NCI-H1417 (cell line): Measurements from ENCODE around the gene BACH1.
"Not testable (repeated sequence)": the region's sequence is repeated elsewhere in the genome, so short reads cannot be mapped to it uniquely, and the experiment has no call there.

Experiments used
- DNase-seq, 3 experiments: peaks; one replicate each; lab custom pipeline; 2025; lab: John Stamatoyannopoulos, UW

BACH1 gene

GRCh38 chr21:29346771-29347170 lies 48.0 kb downstream of the BACH1 start:
- no peak for DNase-seq

- no peak for DNase-seq
Observed at GRCh38 chr21:29347274-29347681, 48.6 kb downstream of the BACH1 start.

GRCh38 chr21:29349702-29350101 lies 51.0 kb downstream of the BACH1 start:
- peak in 2 of 3 experiments; percentile 36 to 84 for DNase-seq

- no peak for DNase-seq
Observed at GRCh38 chr21:29350246-29350779, 51.6 kb downstream of the BACH1 start.

- DNase-seq: no peak
Observed at GRCh38 chr21:29351691-29352090, 53.0 kb downstream of the BACH1 start.

- DNase-seq: not testable (repeated sequence)
Observed at GRCh38 chr21:29355043-29355710, 56.5 kb downstream of the BACH1 start.

- DNase-seq: not testable (repeated sequence)
Observed at GRCh38 chr21:29356291-29356690, 57.6 kb downstream of the BACH1 start.

- DNase-seq: not testable (repeated sequence)
Observed at GRCh38 chr21:29356810-29357209, 58.1 kb downstream of the BACH1 start.

- DNase-seq: no peak
Observed at GRCh38 chr21:29359718-29360117, 61.0 kb downstream of the BACH1 start.

- DNase-seq: peak in 2 of 3 experiments; percentile 22 to 63
Observed at GRCh38 chr21:29360799-29361765, 62.4 kb downstream of the BACH1 start.

- DNase-seq: no peak
Observed at GRCh38 chr21:29362758-29363157, 64.0 kb downstream of the BACH1 start.

GRCh38 chr21:29365661-29366265 lies 67.0 kb downstream of the BACH1 start:
- no peak for DNase-seq

- no peak for DNase-seq
Observed at GRCh38 chr21:29366532-29366931, 67.8 kb downstream of the BACH1 start.

GRCh38 chr21:29367335-29367734 lies 68.6 kb downstream of the BACH1 start:
- no peak for DNase-seq

- DNase-seq: no peak
Observed at GRCh38 chr21:29368906-29369305, 70.2 kb downstream of the BACH1 start.

- DNase-seq: no peak
Observed at GRCh38 chr21:29371464-29371863, 72.7 kb downstream of the BACH1 start.

- peak; percentile 66 to 92 (median 85) for DNase-seq
Observed at GRCh38 chr21:29372063-29372802, 73.5 kb downstream of the BACH1 start.

- DNase-seq: no peak
Observed at GRCh38 chr21:29374481-29374880, 75.8 kb downstream of the BACH1 start.

- peak in 2 of 3 experiments; percentile 11 to 31 for DNase-seq
Observed at GRCh38 chr21:29376556-29376955, 77.8 kb downstream of the BACH1 start.

- no peak for DNase-seq
Observed at GRCh38 chr21:29377266-29377665, 78.5 kb downstream of the BACH1 start.

GRCh38 chr21:29378832-29379231 lies 80.1 kb downstream of the BACH1 start:
- DNase-seq: no peak
